ENCODE measurements around the gene RDH12. TPM values are rescaled to one million over a fixed set of nuclear protein-coding genes. Genes with fewer than 3 reads are reported as not detected.

Gene RDH12
- total and polyA plus RNA-seq, 9 of the 15 experiments (the other 6 are each of a cell fraction or from before 2014, with no cell fraction given), result 0.03 to 0.29 (median 0.07) TPM; not detected in 2

- TF ChIP-seq ELF4 (CRISPR knock-in tag; IDR thresholded peaks at IDR 0.05) (no peak), ZNF124 (CRISPR knock-in tag; IDR thresholded peaks at IDR 0.05) (no peak), SMARCA5 (IDR thresholded peaks at IDR 0.05) (no peak), MEF2A (IDR thresholded peaks at IDR 0.05; ENCODE audit: control insufficient read depth, low read depth, low read length) (no peak), BRF1 (IDR thresholded peaks at IDR 0.05; ENCODE audit: borderline replicate concordance, extremely low read depth, insufficient read length) (no peak), HMG20A (CRISPR knock-in tag; conservative IDR thresholded peaks at IDR 0.05) (no peak), ILF3 (IDR thresholded peaks at IDR 0.05; ENCODE audit: borderline replicate concordance) (no peak), ESRRA (IDR thresholded peaks at IDR 0.05; ENCODE audit: borderline replicate concordance, low read depth) (no peak), SIRT6 (IDR thresholded peaks at IDR 0.05; ENCODE audit: low read depth, low read length) (no peak), ZNF507 (tag; conservative IDR thresholded peaks at IDR 0.05) (no peak), KLF6 (CRISPR knock-in tag; IDR thresholded peaks at IDR 0.05; ENCODE audit: borderline replicate concordance) (no peak), KDM5B (IDR thresholded peaks at IDR 0.05; ENCODE audit: insufficient replicate concordance, low read depth, low read length) (no peak), TARDBP (IDR thresholded peaks at IDR 0.05) (no peak), ZKSCAN1 (IDR thresholded peaks at IDR 0.05; ENCODE audit: low read depth, low read length) (no peak), ZNF695 (CRISPR knock-in tag; IDR thresholded peaks at IDR 0.05) (no peak), POLR2AphosphoS5 (IDR thresholded peaks at IDR 0.05; ENCODE audit: control insufficient read depth, insufficient read depth, low read depth, low read length) (no peak)
- TF ChIP-seq, protein P1, sequence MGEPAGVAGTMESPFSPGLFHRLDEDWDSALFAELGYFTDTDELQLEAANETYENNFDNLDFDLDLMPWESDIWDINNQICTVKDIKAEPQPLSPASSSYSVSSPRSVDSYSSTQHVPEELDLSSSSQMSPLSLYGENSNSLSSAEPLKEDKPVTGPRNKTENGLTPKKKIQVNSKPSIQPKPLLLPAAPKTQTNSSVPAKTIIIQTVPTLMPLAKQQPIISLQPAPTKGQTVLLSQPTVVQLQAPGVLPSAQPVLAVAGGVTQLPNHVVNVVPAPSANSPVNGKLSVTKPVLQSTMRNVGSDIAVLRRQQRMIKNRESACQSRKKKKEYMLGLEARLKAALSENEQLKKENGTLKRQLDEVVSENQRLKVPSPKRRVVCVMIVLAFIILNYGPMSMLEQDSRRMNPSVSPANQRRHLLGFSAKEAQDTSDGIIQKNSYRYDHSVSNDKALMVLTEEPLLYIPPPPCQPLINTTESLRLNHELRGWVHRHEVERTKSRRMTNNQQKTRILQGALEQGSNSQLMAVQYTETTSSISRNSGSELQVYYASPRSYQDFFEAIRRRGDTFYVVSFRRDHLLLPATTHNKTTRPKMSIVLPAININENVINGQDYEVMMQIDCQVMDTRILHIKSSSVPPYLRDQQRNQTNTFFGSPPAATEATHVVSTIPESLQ (CRISPR knock-in tag; IDR thresholded peaks at IDR 0.05), result no peak
- in situ Hi-C loops (cut with MboI) (no loop called here), intact Hi-C loops (cut with micrococcal nuclease) (no loop called here)
- FAIRE-seq (no peak), ATAC-seq (no peak), DNase-seq (ENCODE audit: extremely low read depth in 1 of 4, low spot score in 3 of 4) (no peak)
- Histone ChIP-seq H3K4me2 (ENCODE audit: insufficient read depth, low read length) (no peak overlapping the region), H3K27me3 (ENCODE audit: control insufficient read depth in 2 of 2, insufficient read depth in 2 of 2, low read length in 2 of 2) (no peaks in the 10 kb centered on the region), H4K20me1 (replicated peaks; ENCODE audit: control insufficient read depth, insufficient read depth, low read length) (no peaks in the 10 kb centered on the region), H3K9ac (ENCODE audit: insufficient read depth in 1 of 2, low read depth in 2 of 2, low read length in 2 of 2) (peak overlapping the region in 1 of 2 experiments; percentile 17; a peak in 1 of 4 replicates), H3K9me3 (replicated peaks; ENCODE audit: control insufficient read depth, insufficient read depth, low read depth, low read length) (no peaks in the 10 kb centered on the region), H3K9me1 (ENCODE audit: control insufficient read depth, insufficient read depth, low read length) (no peaks in the 10 kb centered on the region), H3K36me3 (ENCODE audit: control insufficient read depth, insufficient read depth, low read length) (no peaks in the 10 kb centered on the region), H3K4me3 (no peak overlapping the region), H3K4me1 (replicated peaks in 1 of 2; ENCODE audit: control insufficient read depth in 2 of 2, insufficient read depth in 2 of 2, low read length in 2 of 2) (peaks cover 0 to 5% of the 10 kb centered on the region in 2 experiments; a peak in 3 of 5 replicates), H3K79me2 (ENCODE audit: control insufficient read depth, insufficient read depth, low read length) (no peaks in the 10 kb centered on the region), H2AFZ (ENCODE audit: low read depth, low read length) (no peak overlapping the region), H3K27ac (ENCODE audit: extremely low read depth, low read depth, low read length) (no peak overlapping the region)
- BruUV-seq (replicated peaks), result no TSS peak
- ChIA-PET CTCF (ENCODE audit: low intra/inter-chr PET ratio) (no interaction called here), POLR2A (no interaction called here)
- 20% methylated on average over 4 of the region's 4 CpGs for WGBS (ENCODE audit: insufficient coverage, low coverage, missing lambda C conversion rate)
Measured at GRCh38 chr14:67733616-67734015, 31.9 kb downstream of the RDH12 start.

All from K562 (cell line).